Activated T-helper 17 cell treated with anti-CD3 and anti-CD28 coated beads, Interleukin-2, amount 50 U/mL, for 72 hours (primary cell): Measurements from ENCODE around the gene BBS9. TPM values are rescaled to one million over a fixed set of nuclear protein-coding genes. Genes with fewer than 3 reads are reported as not detected.

Experiments used
- ATAC-seq: fragments of 150-1000 bp; cut with Tn5 transposase; replicated peaks from 2 replicates; pipeline ENCODE4 v1.10.0; 2021; ENCODE audit warnings: mild to moderate bottlenecking, moderate library complexity
- H3K27ac Mint-ChIP-seq: one replicate; pipeline ENCODE4 v1.8.0; 2022; ENCODE audit warnings: mixed read lengths
- H3K27me3 Mint-ChIP-seq: one replicate; pipeline ENCODE4 v1.8.0; 2022; ENCODE audit warnings: mixed read lengths
- H3K36me3 Mint-ChIP-seq: one replicate; pipeline ENCODE4 v1.8.0; 2022; ENCODE audit warnings: low read depth, mild to moderate bottlenecking, mixed read lengths
- H3K4me1 Mint-ChIP-seq: one replicate; pipeline ENCODE4 v1.8.0; 2022; ENCODE audit warnings: mixed read lengths
- H3K4me3 Mint-ChIP-seq: one replicate; pipeline ENCODE4 v1.8.0; 2022; ENCODE audit warnings: mild to moderate bottlenecking, mixed read lengths
- H3K9me3 Mint-ChIP-seq: one replicate; pipeline ENCODE4 v1.8.0; 2022; ENCODE audit warnings: mixed read lengths
- total RNA-seq, 2 donors: library from RNA; stranded (reverse); gene quantifications; one replicate each; pipeline ENCODE4 v1.2.3, GENCODE V29; 2022

Gene BBS9
- total RNA-seq, 2 donors from 2014 or later, result 11.3 to 14.4 TPM

GRCh38 chr7:33155811-33156210 lies 26.4 kb downstream of the BBS9 start:
- Mint-ChIP-seq H3K36me3 (peaks cover 32% of the 10 kb centered on the region), H3K4me3 (no peak overlapping the region), H3K27me3 (no peaks in the 10 kb centered on the region), H3K4me1 (no peaks in the 10 kb centered on the region), H3K9me3 (no peaks in the 10 kb centered on the region), H3K27ac (no peak overlapping the region)
- ATAC-seq, result no peak

GRCh38 chr7:33156441-33156840 lies 27.1 kb downstream of the BBS9 start:
- Mint-ChIP-seq H3K4me3 (no peak overlapping the region), H3K36me3 (peaks cover 32% of the 10 kb centered on the region), H3K4me1 (no peaks in the 10 kb centered on the region), H3K27me3 (no peaks in the 10 kb centered on the region), H3K9me3 (no peaks in the 10 kb centered on the region), H3K27ac (no peak overlapping the region)
- ATAC-seq, result no peak

- Mint-ChIP-seq H3K36me3 (peaks cover 32% of the 10 kb centered on the region), H3K4me1 (no peaks in the 10 kb centered on the region), H3K27ac (no peak overlapping the region), H3K27me3 (no peaks in the 10 kb centered on the region), H3K9me3 (no peaks in the 10 kb centered on the region), H3K4me3 (no peak overlapping the region)
- ATAC-seq, result no peak
Measured at GRCh38 chr7:33157311-33157710, 27.9 kb downstream of the BBS9 start.

- no peak overlapping the region for H3K4me3 Mint-ChIP-seq
- ATAC-seq, result no peak
- no peaks in the 10 kb centered on the region for H3K27me3 Mint-ChIP-seq
- H3K27ac Mint-ChIP-seq, result no peak overlapping the region
- H3K9me3 Mint-ChIP-seq, result no peaks in the 10 kb centered on the region
- H3K4me1 Mint-ChIP-seq, result no peaks in the 10 kb centered on the region
- H3K36me3 Mint-ChIP-seq, result peaks cover 32% of the 10 kb centered on the region
Measured at GRCh38 chr7:33157781-33158180, 28.4 kb downstream of the BBS9 start.

GRCh38 chr7:33177876-33178275 lies 48.5 kb downstream of the BBS9 start:
- Mint-ChIP-seq H3K4me1 (no peaks in the 10 kb centered on the region), H3K4me3 (no peak overlapping the region), H3K27me3 (no peaks in the 10 kb centered on the region), H3K9me3 (peaks cover 7% of the 10 kb centered on the region), H3K27ac (no peak overlapping the region), H3K36me3 (peaks cover 27% of the 10 kb centered on the region)
- peak; percentile 28 for ATAC-seq

- Mint-ChIP-seq H3K4me1 (no peaks in the 10 kb centered on the region), H3K9me3 (peaks cover 7% of the 10 kb centered on the region), H3K27me3 (no peaks in the 10 kb centered on the region), H3K4me3 (no peak overlapping the region), H3K27ac (no peak overlapping the region), H3K36me3 (peaks cover 27% of the 10 kb centered on the region)
- no peak for ATAC-seq
Measured at GRCh38 chr7:33179519-33179918, 50.2 kb downstream of the BBS9 start.

- Mint-ChIP-seq H3K4me1 (no peaks in the 10 kb centered on the region), H3K27ac (no peak overlapping the region), H3K36me3 (peaks cover 24% of the 10 kb centered on the region), H3K4me3 (no peak overlapping the region), H3K27me3 (no peaks in the 10 kb centered on the region), H3K9me3 (peaks cover 7% of the 10 kb centered on the region)
- no peak for ATAC-seq
Measured at GRCh38 chr7:33183504-33183903, 54.1 kb downstream of the BBS9 start.

- no peak overlapping the region for H3K4me3 Mint-ChIP-seq
Measured at GRCh38 chr7:33184828-33185227, 55.5 kb downstream of the BBS9 start.

GRCh38 chr7:33185786-33186185 lies 56.4 kb downstream of the BBS9 start:
- Mint-ChIP-seq H3K9me3 (no peaks in the 10 kb centered on the region), H3K4me1 (peaks cover 4% of the 10 kb centered on the region), H3K4me3 (no peak overlapping the region), H3K27me3 (no peaks in the 10 kb centered on the region), H3K27ac (no peak overlapping the region), H3K36me3 (peaks cover 1% of the 10 kb centered on the region)
- ATAC-seq, result no peak

More at GRCh38 chr7:33184828-33185227, 55.5 kb downstream of the BBS9 start:
- H3K36me3 Mint-ChIP-seq, result peaks cover 11% of the 10 kb centered on the region
- H3K9me3 Mint-ChIP-seq, result peaks cover 4% of the 10 kb centered on the region
- no peak for ATAC-seq
- no peak overlapping the region for H3K27ac Mint-ChIP-seq
- H3K4me1 Mint-ChIP-seq, result no peaks in the 10 kb centered on the region
- no peaks in the 10 kb centered on the region for H3K27me3 Mint-ChIP-seq

- no peaks in the 10 kb centered on the region for H3K36me3 Mint-ChIP-seq
- H3K4me1 Mint-ChIP-seq, result peaks cover 8% of the 10 kb centered on the region
- no peaks in the 10 kb centered on the region for H3K27me3 Mint-ChIP-seq
- H3K4me3 Mint-ChIP-seq, result no peak overlapping the region
- H3K9me3 Mint-ChIP-seq, result no peaks in the 10 kb centered on the region
- no peak for ATAC-seq
- no peak overlapping the region for H3K27ac Mint-ChIP-seq
Measured at GRCh38 chr7:33186192-33186591, 56.8 kb downstream of the BBS9 start.

- no peaks in the 10 kb centered on the region for H3K36me3 Mint-ChIP-seq
- peak overlapping the region; percentile 42 for H3K27ac Mint-ChIP-seq
- peak overlapping the region; percentile 36 for H3K4me3 Mint-ChIP-seq
- ATAC-seq, result no peak
- no peaks in the 10 kb centered on the region for H3K9me3 Mint-ChIP-seq
- peaks cover 19% of the 10 kb centered on the region for H3K4me1 Mint-ChIP-seq
- no peaks in the 10 kb centered on the region for H3K27me3 Mint-ChIP-seq
Measured at GRCh38 chr7:33190688-33191304, 61.4 kb downstream of the BBS9 start.

- peak; percentile 52 for ATAC-seq
- H3K9me3 Mint-ChIP-seq, result no peaks in the 10 kb centered on the region
- peaks cover 19% of the 10 kb centered on the region for H3K4me1 Mint-ChIP-seq
- H3K27ac Mint-ChIP-seq, result peak overlapping the region; percentile 42
- H3K36me3 Mint-ChIP-seq, result no peaks in the 10 kb centered on the region
- no peaks in the 10 kb centered on the region for H3K27me3 Mint-ChIP-seq
- peak overlapping the region; percentile 36 for H3K4me3 Mint-ChIP-seq
Measured at GRCh38 chr7:33191340-33191739, 62.0 kb downstream of the BBS9 start.

- Mint-ChIP-seq H3K36me3 (no peaks in the 10 kb centered on the region), H3K27me3 (no peaks in the 10 kb centered on the region), H3K27ac (no peak overlapping the region), H3K4me1 (peaks cover 19% of the 10 kb centered on the region), H3K4me3 (no peak overlapping the region), H3K9me3 (no peaks in the 10 kb centered on the region)
- ATAC-seq, result no peak
Measured at GRCh38 chr7:33192695-33193291, 63.4 kb downstream of the BBS9 start.

GRCh38 chr7:33193308-33193864 lies 64.0 kb downstream of the BBS9 start:
- no peak overlapping the region for H3K4me3 Mint-ChIP-seq
- no peaks in the 10 kb centered on the region for H3K36me3 Mint-ChIP-seq
- no peaks in the 10 kb centered on the region for H3K9me3 Mint-ChIP-seq
- no peaks in the 10 kb centered on the region for H3K27me3 Mint-ChIP-seq
- ATAC-seq, result no peak
- peaks cover 19% of the 10 kb centered on the region for H3K4me1 Mint-ChIP-seq
- no peak overlapping the region for H3K27ac Mint-ChIP-seq

- H3K27ac Mint-ChIP-seq, result no peak overlapping the region
- H3K36me3 Mint-ChIP-seq, result no peaks in the 10 kb centered on the region
- H3K4me3 Mint-ChIP-seq, result no peak overlapping the region
- no peaks in the 10 kb centered on the region for H3K9me3 Mint-ChIP-seq
- H3K27me3 Mint-ChIP-seq, result no peaks in the 10 kb centered on the region
- ATAC-seq, result no peak
- peaks cover 19% of the 10 kb centered on the region for H3K4me1 Mint-ChIP-seq
Measured at GRCh38 chr7:33195264-33195663, 65.9 kb downstream of the BBS9 start.
